PC-3 (cell line): ENCODE results near the gene TC2N. TPM values are rescaled to one million over a fixed set of nuclear protein-coding genes. Genes with fewer than 3 reads are reported as not detected.

ENCODE experiments used
- ATAC-seq: fragments of 200-7000 bp; cut with Tn5 transposase; 2 replicates; pipeline ENCODE4 v1.9.1; 2020; ENCODE audit warnings: mild to moderate bottlenecking, moderate library complexity
- BruUV-seq: library from RNA; stranded (reverse); fragments of 400-500 nt; replicated peaks from 2 replicates; lab custom pipeline; 2021; lab: Mats Ljungman, UMichigan
- CTCF ChIA-PET: fragments of 300-600 bp; sonication (Branson Sonifier 250); formaldehyde crosslinking; loops from one replicate; lab custom pipeline; 2022; ENCODE audit warnings: antibody characterized with exemption; lab: Charles Lee
- POLR2A ChIA-PET: fragments of 300-600 bp; sonication (Branson Sonifier 250); formaldehyde crosslinking; loops from one replicate; lab custom pipeline; 2022; ENCODE audit warnings: antibody characterized with exemption; ENCODE audit not compliant: unreplicated experiment; lab: Charles Lee
- DNase-seq: peaks from one replicate; pipeline ENCODE4 v3.0.0-alpha.2; 2015
- H2AFZ ChIP-seq: fragments of 300-600 bp; sonication (generic); 2 replicates; pipeline ENCODE4 v1.6.0; 2016; ENCODE audit warnings: antibody characterized with exemption, low read length
- H3F3A ChIP-seq: fragments of 300-600 bp; sonication (generic); one replicate; pipeline ENCODE4 v1.6.0; 2017; ENCODE audit warnings: antibody characterized with exemption, low read length, control low read depth, mild to moderate bottlenecking; ENCODE audit not compliant: unreplicated experiment
- H3K27ac ChIP-seq: fragments of 300-600 bp; sonication (generic); 2 replicates; pipeline ENCODE4 v1.5.1; 2016; ENCODE audit warnings: mild to moderate bottlenecking, low read length
- H3K27me3 ChIP-seq: fragments of 300-600 bp; sonication (generic); 2 replicates; pipeline ENCODE4 v1.6.1; 2016; ENCODE audit warnings: low read length, mixed read lengths
- H3K36me3 ChIP-seq: fragments of 300-600 bp; sonication (generic); 2 replicates; pipeline ENCODE4 v1.6.1; 2016; ENCODE audit warnings: low read depth, mixed run types, low read length, mixed read lengths
- H3K4me1 ChIP-seq: fragments of 300-600 bp; sonication (generic); 2 replicates; pipeline ENCODE4 v1.5.1; 2016; ENCODE audit warnings: low read length; ENCODE audit not compliant: insufficient read depth
- H3K4me2 ChIP-seq: fragments of 300-600 bp; sonication (generic); 2 replicates; pipeline ENCODE4 v1.6.0; 2016; ENCODE audit warnings: low read length
- H3K4me3 ChIP-seq: fragments of 300-600 bp; sonication (generic); 2 replicates; pipeline ENCODE4 v1.5.1; 2016; ENCODE audit warnings: mild to moderate bottlenecking, low read length, mixed read lengths
- H3K79me2 ChIP-seq: fragments of 300-600 bp; sonication (generic); 2 replicates; pipeline ENCODE4 v1.6.1; 2017; ENCODE audit warnings: low read length, mixed read lengths
- H3K9ac ChIP-seq: fragments of 300-600 bp; sonication (generic); 2 replicates; pipeline ENCODE4 v1.6.0; 2016; ENCODE audit warnings: mild to moderate bottlenecking, low read length
- H3K9me2 ChIP-seq: fragments of 300-600 bp; sonication (generic); replicated peaks from 2 replicates; pipeline ENCODE4 v1.6.1; 2016; ENCODE audit warnings: mixed run types, low read length, mixed read lengths
- H3K9me3 ChIP-seq: fragments of 300-600 bp; sonication (generic); 2 replicates; pipeline ENCODE4 v1.6.1; 2016; ENCODE audit warnings: low read length, mixed read lengths
- H4K20me1 ChIP-seq: fragments of 300-600 bp; sonication (generic); 2 replicates; pipeline ENCODE4 v1.6.1; 2016; ENCODE audit warnings: low read length, mixed read lengths
- EZH2 ChIP-seq: fragments of 300-600 bp; sonication (generic); IDR thresholded peaks from one replicate; pipeline ENCODE4 v1.6.1; 2017; ENCODE audit warnings: antibody characterized with exemption, mild to moderate bottlenecking, low read length; ENCODE audit not compliant: unreplicated experiment
- EZH2phosphoT487 ChIP-seq: fragments of 300-600 bp; sonication (generic); IDR thresholded peaks from 2 replicates; pipeline ENCODE4 v1.6.1; 2018; ENCODE audit warnings: mild to moderate bottlenecking, antibody characterized with exemption, low read length, borderline replicate concordance
- intact Hi-C: fragments of 100-400 bp; cut with micrococcal nuclease; formaldehyde crosslinking; loops from 2 replicates; pipeline ENCODE4 v1.9.0; 2023
- total RNA-seq: library from RNA; depleted of rRNA; stranded (reverse); fragments of >200 nt; gene quantifications from 2 replicates; pipeline ENCODE4 v1.2.3, GENCODE V29; 2014
- TF ChIP-seq, protein P1 (sequence below): fragments of 300-600 bp; sonication (generic); conservative IDR thresholded peaks from 2 replicates; pipeline ENCODE4 v1.5.1; 2017; ENCODE audit warnings: antibody characterized with exemption, low read depth, mild to moderate bottlenecking, low read length

TC2N gene
- total RNA-seq, 1 experiment from 2014 or later: 6.2 TPM

DNA sequence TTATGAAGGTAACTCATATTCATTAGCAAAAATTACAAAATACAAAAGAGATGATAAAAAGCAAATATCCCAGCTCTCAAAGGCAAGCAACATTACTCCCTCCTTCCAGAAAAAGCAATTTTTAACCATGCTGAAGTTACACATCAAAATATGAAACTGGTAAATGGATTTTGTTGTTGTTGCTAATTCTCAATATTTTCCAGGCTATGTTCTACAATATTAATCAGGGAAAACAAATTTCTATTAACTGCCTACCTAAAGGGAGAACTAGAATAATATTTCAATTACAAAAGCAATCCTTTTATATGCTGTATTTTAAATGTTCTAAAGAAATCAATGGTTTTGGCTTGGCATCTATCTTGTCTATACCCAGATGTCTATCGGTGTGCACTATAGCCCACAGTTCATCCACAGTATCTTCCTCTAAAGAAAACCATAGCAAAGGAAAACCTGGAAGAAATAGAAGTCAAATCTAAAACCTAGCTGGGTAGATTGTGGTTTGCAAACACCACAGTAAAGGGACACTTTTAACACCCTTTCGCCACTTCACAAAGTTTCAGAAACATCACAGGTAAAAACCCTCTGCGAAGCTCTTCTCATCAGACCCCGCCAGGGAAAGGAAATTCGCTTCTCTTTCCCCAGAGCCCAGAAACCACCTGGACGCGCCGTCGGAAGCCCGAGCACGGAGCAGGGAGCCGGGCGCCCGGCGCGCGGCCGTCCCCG lies 32.0 kb downstream of the TC2N start:
- H3K36me3 ChIP-seq: no peaks in the 10 kb centered on the region
- TF ChIP-seq EZH2: no peak
- TF ChIP-seq EZH2phosphoT487: 0 out of 2 replicates have a peak, but pooled peaks have one; percentile 14
- TF ChIP-seq, protein P1, sequence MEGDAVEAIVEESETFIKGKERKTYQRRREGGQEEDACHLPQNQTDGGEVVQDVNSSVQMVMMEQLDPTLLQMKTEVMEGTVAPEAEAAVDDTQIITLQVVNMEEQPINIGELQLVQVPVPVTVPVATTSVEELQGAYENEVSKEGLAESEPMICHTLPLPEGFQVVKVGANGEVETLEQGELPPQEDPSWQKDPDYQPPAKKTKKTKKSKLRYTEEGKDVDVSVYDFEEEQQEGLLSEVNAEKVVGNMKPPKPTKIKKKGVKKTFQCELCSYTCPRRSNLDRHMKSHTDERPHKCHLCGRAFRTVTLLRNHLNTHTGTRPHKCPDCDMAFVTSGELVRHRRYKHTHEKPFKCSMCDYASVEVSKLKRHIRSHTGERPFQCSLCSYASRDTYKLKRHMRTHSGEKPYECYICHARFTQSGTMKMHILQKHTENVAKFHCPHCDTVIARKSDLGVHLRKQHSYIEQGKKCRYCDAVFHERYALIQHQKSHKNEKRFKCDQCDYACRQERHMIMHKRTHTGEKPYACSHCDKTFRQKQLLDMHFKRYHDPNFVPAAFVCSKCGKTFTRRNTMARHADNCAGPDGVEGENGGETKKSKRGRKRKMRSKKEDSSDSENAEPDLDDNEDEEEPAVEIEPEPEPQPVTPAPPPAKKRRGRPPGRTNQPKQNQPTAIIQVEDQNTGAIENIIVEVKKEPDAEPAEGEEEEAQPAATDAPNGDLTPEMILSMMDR: no peak
- ATAC-seq (no peak), DNase-seq (no peak)
- H3K79me2 ChIP-seq: 0 out of 2 replicates have a peak, but pooled peaks cover 7% of the 10 kb centered on the region
- intact Hi-C loops: no loop called here
- no TSS peak for BruUV-seq
- H3K4me1 ChIP-seq: peaks cover 9% of the 10 kb centered on the region; the same call in 1 of the 2 replicates
- no peaks in the 10 kb centered on the region for H4K20me1 ChIP-seq
- H3F3A ChIP-seq: no peaks in the 10 kb centered on the region
- no peak overlapping the region for H3K27ac ChIP-seq
- H3K9me3 ChIP-seq: no peaks in the 10 kb centered on the region
- H2AFZ ChIP-seq: peak overlapping the region; percentile 54; the same call in 1 of the 2 replicates
- H3K27me3 ChIP-seq: peaks cover 62% of the 10 kb centered on the region
- no peaks in the 10 kb centered on the region for H3K9me2 ChIP-seq
- H3K4me2 ChIP-seq: peak overlapping the region; percentile 89
- peak overlapping the region; percentile 69 for H3K9ac ChIP-seq
- ChIA-PET CTCF (no interaction called here), POLR2A (no interaction called here)
- H3K4me3 ChIP-seq: peak overlapping the region; percentile 66

DNA sequence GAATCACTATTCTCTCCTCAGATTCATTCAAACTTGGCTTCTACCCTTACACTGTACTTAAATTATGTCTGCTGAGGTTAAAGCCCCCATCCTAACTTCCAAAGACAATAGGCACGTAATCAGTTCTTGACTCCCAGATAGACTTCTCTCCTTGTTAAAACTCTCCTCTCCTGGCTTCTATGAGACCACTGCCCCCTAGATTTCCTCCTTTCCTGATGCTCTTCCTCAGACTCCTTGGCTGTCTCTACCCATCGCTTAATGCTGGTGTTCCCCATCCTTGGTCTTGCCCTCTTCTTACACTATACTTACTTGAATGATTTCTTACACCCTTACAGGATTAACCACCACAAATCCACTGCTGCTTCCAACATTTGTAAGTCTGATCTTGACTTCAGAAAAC lies 32.8 kb downstream of the TC2N start:
- Histone ChIP-seq H4K20me1 (no peaks in the 10 kb centered on the region), H3F3A (no peaks in the 10 kb centered on the region), H3K4me1 (peaks cover 17% of the 10 kb centered on the region), H3K4me3 (peak overlapping the region; percentile 66; the same call in 1 of the 2 replicates), H3K36me3 (no peaks in the 10 kb centered on the region), H3K27me3 (peaks cover 62% of the 10 kb centered on the region), H3K79me2 (0 out of 2 replicates have a peak, but pooled peaks cover 7% of the 10 kb centered on the region), H2AFZ (no peak overlapping the region), H3K27ac (no peak overlapping the region), H3K9me2 (no peaks in the 10 kb centered on the region), H3K4me2 (peak overlapping the region; percentile 89; the same call in 1 of the 2 replicates), H3K9ac (no peak overlapping the region), H3K9me3 (no peaks in the 10 kb centered on the region)
- TF ChIP-seq EZH2phosphoT487: no peak
- no peak for TF ChIP-seq EZH2
- TF ChIP-seq, protein P1: no peak
- intact Hi-C loops: no loop called here
- POLR2A ChIA-PET: no interaction called here
- ATAC-seq: no peak
- CTCF ChIA-PET: no interaction called here
- BruUV-seq: no TSS peak
- DNase-seq: no peak

DNA sequence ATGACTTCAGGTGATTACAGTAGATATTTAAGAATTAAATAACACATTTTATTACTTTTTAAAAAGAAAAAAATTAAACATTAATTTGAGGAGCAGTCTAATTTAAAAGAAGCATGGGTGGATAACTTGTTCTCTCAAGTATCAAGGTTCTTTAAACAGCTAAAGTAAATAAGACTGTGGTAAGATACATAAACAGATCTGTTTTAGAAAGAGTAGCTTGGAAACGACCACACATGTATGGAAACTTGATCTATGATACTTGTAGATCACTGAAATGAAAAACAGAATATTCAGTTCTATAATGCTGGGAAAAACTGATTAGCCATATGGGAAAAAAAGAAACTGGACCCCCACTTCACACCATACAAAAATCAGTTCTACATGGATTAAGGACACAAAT lies 36.0 kb downstream of the TC2N start:
- Histone ChIP-seq H3K4me3 (no peak overlapping the region), H3K36me3 (no peaks in the 10 kb centered on the region), H3K27me3 (peaks cover 57% of the 10 kb centered on the region), H3K9me3 (no peaks in the 10 kb centered on the region), H3K4me1 (peaks cover 20% of the 10 kb centered on the region; the same call in 1 of the 2 replicates), H2AFZ (no peak overlapping the region), H3K9ac (no peak overlapping the region), H3K9me2 (no peaks in the 10 kb centered on the region), H4K20me1 (no peaks in the 10 kb centered on the region), H3K27ac (peak overlapping the region; percentile 59), H3K4me2 (peak overlapping the region; percentile 23; the same call in 1 of the 2 replicates), H3K79me2 (0 out of 2 replicates have a peak, but pooled peaks cover 14% of the 10 kb centered on the region), H3F3A (no peaks in the 10 kb centered on the region)
- no peak for ATAC-seq
- ChIA-PET CTCF (no interaction called here), POLR2A (no interaction called here)
- no peak for TF ChIP-seq EZH2phosphoT487
- TF ChIP-seq, protein P1: no peak
- TF ChIP-seq EZH2: no peak
- intact Hi-C loops: no loop called here
- no peak for DNase-seq
- BruUV-seq: no TSS peak
